ENCODE measurements around the gene SCD5. TPM values are rescaled to one million over a fixed set of nuclear protein-coding genes. Genes with fewer than 3 reads are reported as not detected.
"Not testable (repeated sequence)": the region's sequence is repeated elsewhere in the genome, so short reads cannot be mapped to it uniquely, and the experiment has no call there.

The SCD5 gene
- 10.2 TPM for total RNA-seq
- 10 to 100 TPM in 5 of 8 donors, 1 to 10 TPM in 3; 7.0 to 16.5 (median 13.1) TPM for polyA plus RNA-seq (ENCODE audit: insufficient read depth in 1 of 8, insufficient read length in 8 of 8, low replicate concordance in 1 of 8)
- long read RNA-seq, donor 1, partial matches to known transcripts = 0 of 1 reads
- long read RNA-seq, donor 1, other reads (novel, unspliced or antisense) = 0 of 1 reads
- long read RNA-seq, donor 2, partial matches to known transcripts = 0 of 1 reads
- long read RNA-seq, donor 2, other reads (novel, unspliced or antisense) = 0 of 1 reads
- long read RNA-seq, donor 3, partial matches to known transcripts = 0 of 2 reads
- long read RNA-seq, donor 3, other reads (novel, unspliced or antisense) = 0 of 2 reads
- long read RNA-seq, donor 4, partial matches to known transcripts = 0 of 3 reads
- long read RNA-seq, donor 4, other reads (novel, unspliced or antisense) = 0 of 3 reads
- long read RNA-seq, donor 5, transcript SCD5-202 (5 exons, 3,101 nt) = major isoform, 11 of 11 reads
- long read RNA-seq, donor 5, partial matches to known transcripts = 0 of 11 reads
- long read RNA-seq, donor 5, other reads (novel, unspliced or antisense) = 0 of 11 reads
- long read RNA-seq, donor 6, partial matches to known transcripts = 0 of 3 reads
- long read RNA-seq, donor 6, other reads (novel, unspliced or antisense) = 0 of 3 reads
- long read RNA-seq, donor 7, partial matches to known transcripts = 0 of 4 reads
- long read RNA-seq, donor 7, other reads (novel, unspliced or antisense) = 0 of 4 reads
- long read RNA-seq, donor 8, partial matches to known transcripts = 0 of 2 reads
- long read RNA-seq, donor 8, other reads (novel, unspliced or antisense) = 0 of 2 reads
- long read RNA-seq, donor 9, partial matches to known transcripts = 0 of 1 reads
- long read RNA-seq, donor 9, other reads (novel, unspliced or antisense) = 0 of 1 reads
- long read RNA-seq, donor 10, partial matches to known transcripts = 0 of 3 reads
- long read RNA-seq, donor 10, other reads (novel, unspliced or antisense) = 0 of 3 reads
- long read RNA-seq, donor 11, partial matches to known transcripts = 0 of 3 reads
- long read RNA-seq, donor 11, other reads (novel, unspliced or antisense) = 0 of 3 reads

DNA sequence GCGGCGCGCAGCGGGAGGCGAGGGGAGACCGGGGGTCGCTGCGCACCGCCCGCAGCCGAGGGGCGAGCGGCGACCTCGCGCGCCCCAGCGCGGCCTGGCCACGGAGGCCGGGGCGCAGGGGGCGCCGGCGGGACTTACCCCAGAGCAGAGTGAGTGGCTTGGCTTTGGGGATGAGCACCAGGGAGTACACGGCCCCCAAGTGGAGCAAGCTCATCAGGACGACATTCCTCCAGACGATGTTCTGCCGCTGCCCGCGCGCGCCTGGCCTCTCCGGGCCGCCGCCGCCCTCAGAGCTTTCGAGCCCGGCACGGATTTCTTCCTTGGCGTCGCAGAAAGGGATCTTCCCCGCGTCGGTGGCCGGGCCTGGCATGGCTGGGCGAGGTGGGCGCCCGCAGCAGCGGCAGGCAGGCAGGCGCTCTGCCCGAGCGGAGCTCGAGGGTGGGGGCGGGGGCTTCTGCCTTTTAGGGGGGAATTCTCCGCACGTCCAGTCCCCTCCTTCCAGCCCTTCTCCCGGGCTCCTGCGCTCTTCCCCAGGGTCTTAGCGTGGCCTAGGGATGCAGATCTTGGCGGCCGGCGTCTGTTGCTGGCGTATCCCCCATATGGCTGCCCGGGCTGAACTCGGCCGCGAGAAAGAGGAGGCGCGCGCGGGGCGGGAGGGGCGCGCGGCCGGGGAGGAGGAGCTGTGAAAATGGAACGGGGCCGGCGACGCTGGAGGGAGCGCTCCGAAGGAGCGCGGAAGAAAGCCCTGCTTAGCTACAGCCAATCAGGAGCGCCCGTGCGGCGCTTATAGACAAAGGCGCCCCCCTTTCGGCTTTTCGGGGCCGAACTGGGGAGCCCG is at the start of gene SCD5:
TSS of gene SCD5 (minus strand) at position 629 of the 838 bp plus-strand sequence. CDS start at position 370, 259 bp downstream.
- Histone ChIP-seq H3K27me3 (ENCODE audit: control insufficient read depth, insufficient read depth, low read length) (peaks cover 17% of the 10 kb centered on the region), H3K27ac (ENCODE audit: low read length) (no peak within 1 kb of the TSS), H3K36me3 (ENCODE audit: control insufficient read depth, insufficient read depth, low read length) (no peaks in the 10 kb centered on the region), H3K9me3 (replicated peaks; ENCODE audit: control insufficient read depth, low read depth, low read length) (no peaks in the 10 kb centered on the region), H3K4me1 (ENCODE audit: control insufficient read depth, insufficient read depth, low read length) (peaks cover 20% of the 10 kb centered on the region), H3K4me3 (ENCODE audit: low read length) (peak within 1 kb of the TSS; percentile 69)
- WGBS (ENCODE audit: insufficient coverage) = under 1% methylated on average over 88 of the region's 94 CpGs
- DNase-seq = peak; percentile 96

GRCh38 chr4:82842593-82842992 is 44.0 kb upstream of the SCD5 start:
- no peaks in the 10 kb centered on the region for H3K9me3 ChIP-seq (replicated peaks; ENCODE audit: control insufficient read depth, low read depth, low read length)
- DNase-seq = no peak
- no peak overlapping the region for H3K4me3 ChIP-seq (ENCODE audit: low read length)
- peaks cover 51% of the 10 kb centered on the region for H3K36me3 ChIP-seq (ENCODE audit: control insufficient read depth, insufficient read depth, low read length)
- no peaks in the 10 kb centered on the region for H3K27me3 ChIP-seq (ENCODE audit: control insufficient read depth, insufficient read depth, low read length)
- H3K27ac ChIP-seq (ENCODE audit: low read length) = no peak overlapping the region
- no peaks in the 10 kb centered on the region for H3K4me1 ChIP-seq (ENCODE audit: control insufficient read depth, insufficient read depth, low read length)

- H3K27me3 ChIP-seq (ENCODE audit: control insufficient read depth, insufficient read depth, low read length) = no peaks in the 10 kb centered on the region
- no peak overlapping the region for H3K27ac ChIP-seq (ENCODE audit: low read length)
- H3K36me3 ChIP-seq (ENCODE audit: control insufficient read depth, insufficient read depth, low read length) = peaks cover 42% of the 10 kb centered on the region
- no peak for DNase-seq
- no peak overlapping the region for H3K4me3 ChIP-seq (ENCODE audit: low read length)
- WGBS (ENCODE audit: insufficient coverage) = no CpG with 5 or more reads among the region's 1 CpG
- no peaks in the 10 kb centered on the region for H3K9me3 ChIP-seq (replicated peaks; ENCODE audit: control insufficient read depth, low read depth, low read length)
- H3K4me1 ChIP-seq (ENCODE audit: control insufficient read depth, insufficient read depth, low read length) = no peaks in the 10 kb centered on the region
Measured at GRCh38 chr4:82839624-82840023, 41.0 kb upstream of the SCD5 start.

DNA sequence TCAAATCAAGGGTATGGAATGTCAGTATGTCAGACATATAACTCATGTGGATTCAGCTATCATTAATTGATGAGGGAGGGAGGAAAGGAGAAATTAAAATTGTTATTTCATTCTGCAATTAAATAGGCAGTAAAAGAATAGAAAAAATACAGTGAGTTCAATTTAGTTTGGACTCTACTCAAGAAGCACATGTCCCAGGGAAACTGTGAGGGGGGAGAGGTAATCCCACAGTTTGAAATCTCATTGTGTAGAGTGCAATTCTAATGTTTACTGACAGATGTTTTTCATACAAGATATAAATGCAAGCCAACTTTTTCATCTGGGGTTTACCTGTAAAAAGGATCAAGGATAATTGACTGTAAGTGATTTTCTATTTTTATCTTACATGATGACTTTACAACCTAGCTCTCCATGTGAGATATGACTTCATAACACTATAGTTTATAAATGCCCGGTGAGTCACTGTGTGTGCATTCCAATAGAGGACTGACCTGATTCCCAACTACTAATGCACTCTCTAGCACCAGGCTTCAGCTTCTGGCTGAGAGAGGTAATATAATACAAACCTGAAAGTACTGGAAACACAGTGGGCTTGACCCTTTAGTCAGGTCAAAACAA is 35.2 kb upstream of the SCD5 start:
- H3K4me1 ChIP-seq (ENCODE audit: control insufficient read depth, insufficient read depth, low read length) = no peaks in the 10 kb centered on the region
- no peaks in the 10 kb centered on the region for H3K9me3 ChIP-seq (replicated peaks; ENCODE audit: control insufficient read depth, low read depth, low read length)
- no CpG with 5 or more reads among the region's 1 CpG for WGBS (ENCODE audit: insufficient coverage)
- no peak overlapping the region for H3K4me3 ChIP-seq (ENCODE audit: low read length)
- peak; percentile 47 for DNase-seq
- no peaks in the 10 kb centered on the region for H3K27me3 ChIP-seq (ENCODE audit: control insufficient read depth, insufficient read depth, low read length)
- H3K36me3 ChIP-seq (ENCODE audit: control insufficient read depth, insufficient read depth, low read length) = peaks cover 18% of the 10 kb centered on the region
- peak overlapping the region; percentile 52 for H3K27ac ChIP-seq (ENCODE audit: low read length)

DNA sequence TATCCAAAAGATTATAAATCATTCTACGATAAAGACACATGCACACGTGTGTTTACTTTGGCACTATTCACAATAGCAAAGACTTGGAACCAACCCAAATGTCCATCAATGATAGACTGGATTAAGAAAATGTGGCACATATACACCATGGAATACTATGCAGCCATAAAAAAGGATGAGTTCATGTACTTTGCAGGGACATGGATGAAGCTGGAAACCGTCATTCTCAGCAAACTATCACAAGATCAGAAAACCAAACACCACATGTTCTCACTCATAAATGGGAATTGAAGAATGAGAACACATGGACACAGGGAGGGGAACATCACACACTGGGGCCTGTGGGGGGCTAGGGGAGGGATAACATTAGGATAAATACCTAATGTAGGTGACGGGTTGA is 34.5 kb upstream of the SCD5 start:
- whole genome bisulfite sequencing (ENCODE audit: insufficient coverage) = no CpG with 5 or more reads among the region's 4 CpGs
- DNase-seq; H3K4me3 ChIP-seq (ENCODE audit: low read length); H3K27ac ChIP-seq (ENCODE audit: low read length); H3K4me1 ChIP-seq (ENCODE audit: control insufficient read depth, insufficient read depth, low read length); H3K9me3 ChIP-seq (replicated peaks; ENCODE audit: control insufficient read depth, low read depth, low read length); H3K27me3 ChIP-seq (ENCODE audit: control insufficient read depth, insufficient read depth, low read length): not testable (repeated sequence)
- H3K36me3 ChIP-seq (ENCODE audit: control insufficient read depth, insufficient read depth, low read length) = peaks cover 15% of the 10 kb centered on the region

DNA sequence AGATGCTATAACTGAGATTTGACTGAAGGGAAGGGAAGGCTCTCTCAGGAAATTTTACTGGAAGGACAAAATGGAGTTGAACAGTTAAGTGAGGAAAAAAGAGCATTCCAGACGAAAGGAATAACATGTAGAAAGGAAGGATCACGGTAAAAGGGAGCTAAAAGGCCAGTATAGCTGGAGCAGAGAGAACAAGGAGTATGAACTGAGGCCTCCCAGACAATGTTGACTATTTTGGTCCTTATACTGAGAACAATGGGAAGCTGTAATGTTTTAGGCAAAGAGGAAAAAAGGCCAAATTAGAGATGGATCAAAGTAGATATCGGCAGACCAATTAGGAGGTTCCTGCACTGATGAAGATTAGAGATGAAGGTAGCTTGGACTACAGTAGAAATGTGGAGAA is 26.8 kb upstream of the SCD5 start:
- no peak overlapping the region for H3K27ac ChIP-seq (ENCODE audit: low read length)
- 84% methylated on average over 3 of the region's 3 CpGs for WGBS (ENCODE audit: insufficient coverage)
- H3K4me3 ChIP-seq (ENCODE audit: low read length) = no peak overlapping the region
- H3K27me3 ChIP-seq (ENCODE audit: control insufficient read depth, insufficient read depth, low read length) = no peaks in the 10 kb centered on the region
- H3K9me3 ChIP-seq (replicated peaks; ENCODE audit: control insufficient read depth, low read depth, low read length) = no peaks in the 10 kb centered on the region
- no peak for DNase-seq
- H3K4me1 ChIP-seq (ENCODE audit: control insufficient read depth, insufficient read depth, low read length) = no peaks in the 10 kb centered on the region
- H3K36me3 ChIP-seq (ENCODE audit: control insufficient read depth, insufficient read depth, low read length) = peaks cover 41% of the 10 kb centered on the region

- 71% methylated on average over 1 of the region's 5 CpGs for WGBS (ENCODE audit: insufficient coverage)
Measured at GRCh38 chr4:82823062-82823461, 24.5 kb upstream of the SCD5 start.

DNA sequence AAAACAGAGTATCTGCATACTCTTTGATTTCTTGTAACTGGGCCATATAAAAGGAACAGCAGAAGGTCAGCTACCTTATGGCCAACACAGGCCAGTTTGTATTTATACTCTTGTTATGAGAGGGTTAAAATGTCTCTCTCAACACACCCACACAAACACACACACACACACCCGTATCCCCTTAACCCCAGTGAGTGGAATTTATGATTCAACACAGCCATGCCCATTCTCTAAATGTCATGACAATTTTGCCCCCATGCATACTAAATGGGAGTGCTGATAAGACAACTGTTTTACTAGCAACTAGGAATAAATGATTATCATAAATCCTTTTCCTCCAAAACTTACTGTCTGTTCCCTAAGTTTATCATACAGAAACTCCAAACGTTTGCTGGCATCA is 22.1 kb upstream of the SCD5 start:
- Histone ChIP-seq H3K36me3 (ENCODE audit: control insufficient read depth, insufficient read depth, low read length) (peaks cover 50% of the 10 kb centered on the region), H3K4me1 (ENCODE audit: control insufficient read depth, insufficient read depth, low read length) (no peaks in the 10 kb centered on the region), H3K27ac (ENCODE audit: low read length) (no peak overlapping the region), H3K4me3 (ENCODE audit: low read length) (no peak overlapping the region), H3K27me3 (ENCODE audit: control insufficient read depth, insufficient read depth, low read length) (no peaks in the 10 kb centered on the region), H3K9me3 (replicated peaks; ENCODE audit: control insufficient read depth, low read depth, low read length) (no peaks in the 10 kb centered on the region)
- DNase-seq = no peak
- WGBS (ENCODE audit: insufficient coverage) = no CpG with 5 or more reads among the region's 2 CpGs

More at GRCh38 chr4:82823062-82823461, 24.5 kb upstream of the SCD5 start:
- Histone ChIP-seq H3K9me3 (replicated peaks; ENCODE audit: control insufficient read depth, low read depth, low read length) (no peaks in the 10 kb centered on the region), H3K4me3 (ENCODE audit: low read length) (no peak overlapping the region), H3K27ac (ENCODE audit: low read length) (no peak overlapping the region), H3K36me3 (ENCODE audit: control insufficient read depth, insufficient read depth, low read length) (peaks cover 47% of the 10 kb centered on the region), H3K27me3 (ENCODE audit: control insufficient read depth, insufficient read depth, low read length) (no peaks in the 10 kb centered on the region), H3K4me1 (ENCODE audit: control insufficient read depth, insufficient read depth, low read length) (no peaks in the 10 kb centered on the region)
- DNase-seq = no peak
